Stimulated activated CD8-positive, alpha-beta memory T cell treated with anti-CD3 and anti-CD28 coated beads, Interleukin-15, amount 100 ng/mL, for 24 hours (primary cell): ENCODE results near the gene PDE4D.

ENCODE experiments used
- DNase-seq: peaks from one replicate; pipeline ENCODE4 v3.0.0-alpha.2; 2020; ENCODE audit warnings: low read depth

The PDE4D gene

GRCh38 chr5:59100875-59101274 lies 792.7 kb downstream of the PDE4D start:
- no peak for DNase-seq

GRCh38 chr5:59099995-59100345 lies 793.6 kb downstream of the PDE4D start:
- no peak for DNase-seq

- no peak for DNase-seq
Observed at GRCh38 chr5:59099270-59099994, 794.1 kb downstream of the PDE4D start.

GRCh38 chr5:59098743-59099142 lies 794.8 kb downstream of the PDE4D start:
- DNase-seq: no peak

- no peak for DNase-seq
Observed at GRCh38 chr5:59097712-59098111, 795.8 kb downstream of the PDE4D start.

GRCh38 chr5:59097116-59097515 lies 796.4 kb downstream of the PDE4D start:
- DNase-seq: no peak

GRCh38 chr5:59095480-59095879 lies 798.0 kb downstream of the PDE4D start:
- no peak for DNase-seq

GRCh38 chr5:59094864-59095263 lies 798.7 kb downstream of the PDE4D start:
- no peak for DNase-seq

GRCh38 chr5:59093329-59093728 lies 800.2 kb downstream of the PDE4D start:
- DNase-seq: no peak

- DNase-seq: no peak
Observed at GRCh38 chr5:59092758-59093157, 800.8 kb downstream of the PDE4D start.

GRCh38 chr5:59091965-59092364 lies 801.6 kb downstream of the PDE4D start:
- DNase-seq: no peak

- DNase-seq: no peak
Observed at GRCh38 chr5:59090323-59090722, 803.2 kb downstream of the PDE4D start.

- no peak for DNase-seq
Observed at GRCh38 chr5:59089767-59090166, 803.8 kb downstream of the PDE4D start.

- no peak for DNase-seq
Observed at GRCh38 chr5:59088546-59088945, 805.0 kb downstream of the PDE4D start.

- no peak for DNase-seq
Observed at GRCh38 chr5:59086024-59086423, 807.5 kb downstream of the PDE4D start.

GRCh38 chr5:59081693-59082092 lies 811.8 kb downstream of the PDE4D start:
- no peak for DNase-seq

- no peak for DNase-seq
Observed at GRCh38 chr5:59079622-59080620, 813.6 kb downstream of the PDE4D start.

- DNase-seq: no peak
Observed at GRCh38 chr5:59071755-59072549, 821.6 kb downstream of the PDE4D start.

- no peak for DNase-seq
Observed at GRCh38 chr5:59069438-59070079, 824.0 kb downstream of the PDE4D start.

- DNase-seq: no peak
Observed at GRCh38 chr5:59067956-59068656, 825.4 kb downstream of the PDE4D start.
